B cell (primary cell): ENCODE measurements around the gene PDAP1. TPM values are rescaled to one million over a fixed set of nuclear protein-coding genes. Genes with fewer than 3 reads are reported as not detected.

ENCODE experiments used
- ATAC-seq: fragments of 200-7000 bp; cut with Tn5 transposase; one replicate; pipeline ENCODE4 v1.10.0; 2021; ENCODE audit warnings: low read depth, mild to moderate bottlenecking, moderate number of reproducible peaks, moderate library complexity
- CTCF ChIA-PET: fragments of 350-600 bp; sonication (Branson Sonifier 250); formaldehyde crosslinking; loops from one replicate; lab custom pipeline; 2021; ENCODE audit warnings: antibody characterized with exemption, inconsistent platforms; lab: Charles Lee
- POLR2A ChIA-PET: fragments of 350-600 bp; sonication (Branson Sonifier 250); formaldehyde crosslinking; loops from one replicate; lab custom pipeline; 2021; ENCODE audit warnings: antibody characterized with exemption; lab: Charles Lee
- DNase-seq: peaks from one replicate; pipeline ENCODE4 v3.0.0; 2013
- H2AFZ ChIP-seq: 2 replicates; pipeline ENCODE4 v1.6.1; 2012; ENCODE audit warnings: mild to moderate bottlenecking, low read depth, low read length; ENCODE audit not compliant: insufficient read depth, poor library complexity, severe bottlenecking
- H3K27ac ChIP-seq, 2 donors: 1 replicate in 1 of 2; 2 replicates in 1 of 2; pipeline ENCODE4 v1.5.1; 2012 to 2013; ENCODE audit warnings: low read length in 2 of 2, mild to moderate bottlenecking in 2 of 2, moderate library complexity in 1 of 2
- H3K27me3 ChIP-seq, 4 experiments: fragments of 200-600 bp in 1 of 4; sonication (generic) in 1 of 4; replicated peaks in 1 of 4; 1 replicate in 2 of 4; 2 replicates in 2 of 4; pipeline versions ENCODE4 v1.6.1 to v1.7.0; 2013 to 2016; ENCODE audit warnings: low read length in 3 of 4, mild to moderate bottlenecking in 2 of 4, mixed read lengths in 1 of 4, moderate library complexity in 1 of 4; ENCODE audit not compliant: insufficient read depth in 4 of 4, control insufficient read depth in 3 of 4; ENCODE audit errors: control extremely low read depth in 1 of 4
- H3K36me3 ChIP-seq, 2 experiments: replicated peaks in 1 of 2; 1 replicate in 1 of 2; 2 replicates in 1 of 2; pipeline versions ENCODE4 v1.6.1 to v1.7.1; 2013; ENCODE audit warnings: low read length in 1 of 2; ENCODE audit not compliant: insufficient read depth in 2 of 2, control insufficient read depth in 1 of 2; ENCODE audit errors: control extremely low read depth in 1 of 2, extremely low read depth in 1 of 2
- H3K4me1 ChIP-seq, 2 donors: fragments of 200-600 bp in 1 of 2; sonication (generic) in 1 of 2; 1 replicate in 1 of 2; 2 replicates in 1 of 2; pipeline versions ENCODE4 v1.5.1 to v1.6.1; 2013 to 2017; ENCODE audit warnings: low read length in 2 of 2; ENCODE audit not compliant: control insufficient read depth in 2 of 2, insufficient read depth in 2 of 2
- H3K4me2 ChIP-seq: replicated peaks from 2 replicates; pipeline ENCODE3; 2012; ENCODE audit warnings: mild to moderate bottlenecking, low read depth, low read length; ENCODE audit not compliant: poor library complexity, severe bottlenecking
- H3K4me3 ChIP-seq, 5 experiments: fragments of 200-600 bp in 1 of 5; sonication (generic) in 1 of 5; 1 replicate in 3 of 5; 2 replicates in 2 of 5; pipeline versions ENCODE4 v1.5.1 to v1.7.0; 2011 to 2016; ENCODE audit warnings: low read length in 4 of 5, mild to moderate bottlenecking in 4 of 5, low read depth in 2 of 5, control low read depth in 1 of 5, moderate library complexity in 1 of 5; ENCODE audit not compliant: insufficient read depth in 1 of 5; ENCODE audit errors: control extremely low read depth in 1 of 5, extremely low read depth in 1 of 5
- H3K79me2 ChIP-seq: fragments of 200-600 bp; sonication (generic); one replicate; pipeline ENCODE4 v1.6.0; 2016; ENCODE audit warnings: low read length; ENCODE audit not compliant: control insufficient read depth, insufficient read depth
- H3K9ac ChIP-seq: fragments of 200-600 bp; sonication (generic); 2 replicates; pipeline ENCODE4 v1.6.1; 2017; ENCODE audit warnings: mild to moderate bottlenecking, low read length, moderate library complexity
- H3K9me3 ChIP-seq, 3 donors: one replicate each; pipeline versions ENCODE4 v1.6.1 to v1.7.1; 2013; ENCODE audit warnings: low read length in 2 of 3; ENCODE audit not compliant: control insufficient read depth in 2 of 3, insufficient read depth in 1 of 3; ENCODE audit errors: control extremely low read depth in 1 of 3
- H4K20me1 ChIP-seq: 2 replicates; pipeline ENCODE4 v1.6.0; 2012; ENCODE audit warnings: mild to moderate bottlenecking, low read length; ENCODE audit not compliant: insufficient read depth, control insufficient read depth, poor library complexity, severe bottlenecking
- H3K27ac Mint-ChIP-seq: one replicate; pipeline ENCODE4 v1.8.0; 2021; ENCODE audit warnings: mixed read lengths
- H3K27me3 Mint-ChIP-seq: one replicate; pipeline ENCODE4 v1.8.0; 2021; ENCODE audit warnings: mixed read lengths
- H3K4me1 Mint-ChIP-seq: one replicate; pipeline ENCODE4 v1.8.0; 2021; ENCODE audit warnings: mixed read lengths
- H3K4me3 Mint-ChIP-seq: one replicate; pipeline ENCODE4 v1.8.0; 2021; ENCODE audit warnings: mixed read lengths
- H3K9me3 Mint-ChIP-seq: one replicate; pipeline ENCODE4 v1.8.0; 2022; ENCODE audit warnings: mixed read lengths; ENCODE audit not compliant: insufficient read depth
- EZH2 ChIP-seq: IDR thresholded peaks from 2 replicates; pipeline ENCODE4 v1.6.1; 2012; ENCODE audit warnings: borderline replicate concordance, low read depth, mild to moderate bottlenecking, moderate library complexity, low read length; ENCODE audit not compliant: insufficient read depth, poor library complexity, severe bottlenecking
- WGBS: methylation state at CpG from one replicate; pipeline ENCODE4 v1.1.5; 2013; ENCODE audit warnings: missing lambda C conversion rate; ENCODE audit not compliant: insufficient coverage; 5-methylcytosine and 5-hydroxymethylcytosine counted together
- intact Hi-C: fragments of 100-400 bp; cut with micrococcal nuclease; formaldehyde crosslinking; loops from one replicate; pipeline ENCODE4 v1.10.0; 2022
- polyA plus RNA-seq: library from polyadenylated mRNA; depleted of rRNA; stranded (reverse); fragments of >200 nt; gene quantifications from 2 replicates; pipeline ENCODE4 v1.2.3, GENCODE V29; 2012
- total RNA-seq, 2 donors: library from RNA; stranded (reverse); fragments of 120-200 nt in 1 of 2; gene quantifications; 1 replicate in 1 of 2; 2 replicates in 1 of 2; pipeline versions ENCODE4 v1.2.3 to v1.2.4, GENCODE V29; 2013 to 2022
- TF ChIP-seq, protein P1 (sequence below): fragments of 200-600 bp; IDR thresholded peaks from one replicate; pipeline ENCODE4 v1.8.0; 2022; ENCODE audit warnings: antibody characterized with exemption, mild to moderate bottlenecking

The PDAP1 gene
- total and polyA plus RNA-seq, 2 donors (not counting 1 experiment from before 2014, with no cell fraction given), result 19.2 to 60.4 TPM

DNA sequence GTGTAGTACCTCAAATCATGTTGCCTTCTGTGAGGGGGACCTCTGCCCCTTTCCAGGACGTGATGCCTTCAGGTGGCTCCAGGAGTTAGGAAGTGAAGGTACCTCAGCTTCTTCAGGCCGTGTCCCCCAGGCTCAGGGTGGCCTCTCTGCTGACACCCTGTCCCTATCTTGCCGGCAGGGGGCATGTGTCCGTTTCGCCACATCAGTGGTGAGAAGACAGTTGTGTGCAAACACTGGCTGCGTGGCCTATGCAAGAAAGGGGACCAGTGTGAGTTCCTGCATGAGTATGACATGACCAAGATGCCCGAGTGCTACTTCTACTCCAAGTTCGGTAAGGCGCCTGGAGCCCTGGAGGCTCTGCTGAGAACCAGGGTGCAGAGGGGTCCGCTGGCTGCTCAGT lies 39.5 kb upstream of the PDAP1 start:
- no peak overlapping the region for H3K4me3 ChIP-seq
- no peak overlapping the region for H3K27ac ChIP-seq
- intact Hi-C loops, result no loop called here
- peaks cover 40% of the 10 kb centered on the region for H3K79me2 ChIP-seq
- H3K27me3 ChIP-seq, result no peaks in the 10 kb centered on the region
- no peak overlapping the region for H3K4me2 ChIP-seq
- no peaks in the 10 kb centered on the region for H3K9me3 ChIP-seq
- DNase-seq (no peak), ATAC-seq (no peak)
- no peak overlapping the region for H3K4me3 Mint-ChIP-seq
- no peak for TF ChIP-seq EZH2
- TF ChIP-seq, protein P1, sequence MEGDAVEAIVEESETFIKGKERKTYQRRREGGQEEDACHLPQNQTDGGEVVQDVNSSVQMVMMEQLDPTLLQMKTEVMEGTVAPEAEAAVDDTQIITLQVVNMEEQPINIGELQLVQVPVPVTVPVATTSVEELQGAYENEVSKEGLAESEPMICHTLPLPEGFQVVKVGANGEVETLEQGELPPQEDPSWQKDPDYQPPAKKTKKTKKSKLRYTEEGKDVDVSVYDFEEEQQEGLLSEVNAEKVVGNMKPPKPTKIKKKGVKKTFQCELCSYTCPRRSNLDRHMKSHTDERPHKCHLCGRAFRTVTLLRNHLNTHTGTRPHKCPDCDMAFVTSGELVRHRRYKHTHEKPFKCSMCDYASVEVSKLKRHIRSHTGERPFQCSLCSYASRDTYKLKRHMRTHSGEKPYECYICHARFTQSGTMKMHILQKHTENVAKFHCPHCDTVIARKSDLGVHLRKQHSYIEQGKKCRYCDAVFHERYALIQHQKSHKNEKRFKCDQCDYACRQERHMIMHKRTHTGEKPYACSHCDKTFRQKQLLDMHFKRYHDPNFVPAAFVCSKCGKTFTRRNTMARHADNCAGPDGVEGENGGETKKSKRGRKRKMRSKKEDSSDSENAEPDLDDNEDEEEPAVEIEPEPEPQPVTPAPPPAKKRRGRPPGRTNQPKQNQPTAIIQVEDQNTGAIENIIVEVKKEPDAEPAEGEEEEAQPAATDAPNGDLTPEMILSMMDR, result no peak
- H3K4me1 Mint-ChIP-seq, result peaks cover 13% of the 10 kb centered on the region
- ChIA-PET POLR2A (interaction anchor here (0.7 kb wide), 1 partner anchor 63 kb away, joined by 6 read pairs; no protein-coding TSS in a partner anchor), CTCF (no interaction called here)
- peaks cover 3 to 70% of the 10 kb centered on the region in 2 experiments for H3K36me3 ChIP-seq
- 94% methylated on average over 10 of the region's 10 CpGs for WGBS
- H3K9me3 Mint-ChIP-seq, result no peaks in the 10 kb centered on the region
- H3K4me1 ChIP-seq, result peaks cover 0 to 12% of the 10 kb centered on the region in 2 donors
- H3K27ac Mint-ChIP-seq, result no peak overlapping the region
- no peaks in the 10 kb centered on the region for H3K27me3 Mint-ChIP-seq
- no peak overlapping the region for H2AFZ ChIP-seq
- H3K9ac ChIP-seq, result no peak overlapping the region
- H4K20me1 ChIP-seq, result no peaks in the 10 kb centered on the region

DNA sequence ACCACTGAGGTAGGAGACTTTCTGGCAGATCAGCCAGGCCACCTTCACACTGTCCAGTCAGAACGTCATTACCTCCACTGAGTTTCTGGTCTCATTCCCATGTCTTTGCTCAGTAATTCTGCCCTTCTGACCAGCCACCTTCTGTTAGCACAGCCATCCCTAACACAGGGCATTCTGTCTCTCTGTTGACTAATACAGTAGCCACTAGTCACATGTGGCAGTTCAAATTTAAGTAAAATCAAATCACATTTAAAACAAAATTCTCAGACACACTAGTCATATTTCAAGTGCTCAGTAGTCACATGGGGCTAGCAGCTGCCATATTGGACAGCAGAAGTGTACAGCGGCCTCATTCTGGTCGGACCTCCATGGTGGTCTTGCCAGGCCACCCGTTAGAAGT lies 37.7 kb upstream of the PDAP1 start:
- 97% methylated on average over 4 of the region's 4 CpGs for WGBS

More for the DNA sequence above, 37.7 kb upstream of the PDAP1 start:
- intact Hi-C loops, result no loop called here
- Histone ChIP-seq H3K4me1 (peaks cover 0 to 12% of the 10 kb centered on the region in 2 donors), H3K36me3 (peaks cover 3 to 56% of the 10 kb centered on the region in 2 experiments), H3K4me2 (no peak overlapping the region), H2AFZ (no peak overlapping the region), H3K27ac (no peak overlapping the region), H4K20me1 (no peaks in the 10 kb centered on the region), H3K27me3 (no peaks in the 10 kb centered on the region), H3K79me2 (peaks cover 38% of the 10 kb centered on the region), H3K9me3 (no peaks in the 10 kb centered on the region), H3K9ac (no peak overlapping the region), H3K4me3 (no peak overlapping the region)
- ChIA-PET CTCF (no interaction called here), POLR2A (no interaction called here)
- TF ChIP-seq EZH2, result no peak
- TF ChIP-seq, protein P1, result no peak
- H3K9me3 Mint-ChIP-seq, result no peaks in the 10 kb centered on the region
- H3K4me1 Mint-ChIP-seq, result peaks cover 17% of the 10 kb centered on the region
- DNase-seq (no peak), ATAC-seq (no peak)
- no peak overlapping the region for H3K4me3 Mint-ChIP-seq
- no peaks in the 10 kb centered on the region for H3K27me3 Mint-ChIP-seq
- H3K27ac Mint-ChIP-seq, result no peak overlapping the region
